CD8-positive, alpha-beta memory T cell (primary cell): ENCODE measurements around the gene TREML4. TPM values are rescaled to one million over a fixed set of nuclear protein-coding genes. Genes with fewer than 3 reads are reported as not detected.

Experiments used
- CTCF ChIA-PET: fragments of 350-600 bp; sonication (Branson Sonifier 250); formaldehyde crosslinking; loops from one replicate; lab custom pipeline; 2021; ENCODE audit warnings: antibody characterized with exemption; lab: Charles Lee
- POLR2A ChIA-PET: fragments of 350-600 bp; sonication (Branson Sonifier 250); formaldehyde crosslinking; loops from one replicate; lab custom pipeline; 2021; ENCODE audit warnings: antibody characterized with exemption; lab: Charles Lee
- DNase-seq, 5 donors: peaks; one replicate each; pipeline versions ENCODE4 v3.0.0 to v3.0.0-alpha.2; 2020 to 2022; ENCODE audit warnings: mixed read lengths in 1 of 5
- H3K27ac ChIP-seq: one replicate; pipeline ENCODE4 v1.7.0; 2013; ENCODE audit warnings: low read depth, mild to moderate bottlenecking, low read length, moderate library complexity
- H3K27me3 ChIP-seq: 2 replicates; pipeline ENCODE4 v1.7.0; 2013; ENCODE audit warnings: low read length, mild to moderate bottlenecking; ENCODE audit not compliant: insufficient read depth, poor library complexity, severe bottlenecking
- H3K36me3 ChIP-seq: 2 replicates; pipeline ENCODE4 v1.7.0; 2013; ENCODE audit warnings: mild to moderate bottlenecking, low read length, moderate library complexity; ENCODE audit not compliant: insufficient read depth
- H3K4me1 ChIP-seq: 2 replicates; pipeline ENCODE4 v1.7.0; 2013; ENCODE audit warnings: mild to moderate bottlenecking, low read length, moderate library complexity; ENCODE audit not compliant: insufficient read depth
- H3K4me3 ChIP-seq: 2 replicates; pipeline ENCODE4 v1.7.0; 2013; ENCODE audit warnings: mild to moderate bottlenecking, low read length
- H3K9me3 ChIP-seq: 2 replicates; pipeline ENCODE4 v1.7.0; 2013; ENCODE audit warnings: mild to moderate bottlenecking, low read length
- H3K27ac Mint-ChIP-seq, 8 donors: one replicate each; pipeline ENCODE4 v1.8.0; 2020 to 2021; ENCODE audit warnings: mixed read lengths in 8 of 8, mild to moderate bottlenecking in 6 of 8, inconsistent platforms in 3 of 8, moderate library complexity in 3 of 8
- H3K27me3 Mint-ChIP-seq, 2 donors: one replicate each; pipeline ENCODE4 v1.8.0; 2020 to 2021; ENCODE audit warnings: mixed read lengths in 2 of 2, mild to moderate bottlenecking in 1 of 2, moderate library complexity in 1 of 2
- H3K36me3 Mint-ChIP-seq, 3 donors: one replicate each; pipeline ENCODE4 v1.8.0; 2020 to 2021; ENCODE audit warnings: mixed read lengths in 3 of 3, inconsistent platforms in 1 of 3, mild to moderate bottlenecking in 1 of 3
- H3K4me1 Mint-ChIP-seq, 3 donors: one replicate each; pipeline ENCODE4 v1.8.0; 2020 to 2021; ENCODE audit warnings: mixed read lengths in 3 of 3, inconsistent platforms in 1 of 3, mild to moderate bottlenecking in 1 of 3
- H3K4me3 Mint-ChIP-seq, 7 donors: one replicate each; pipeline ENCODE4 v1.8.0; 2020 to 2021; ENCODE audit warnings: mixed read lengths in 7 of 7, mild to moderate bottlenecking in 6 of 7, moderate library complexity in 4 of 7, inconsistent platforms in 2 of 7
- H3K9me3 Mint-ChIP-seq, 5 donors: one replicate each; pipeline ENCODE4 v1.8.0; 2020 to 2022; ENCODE audit warnings: mixed read lengths in 5 of 5, mild to moderate bottlenecking in 3 of 5, moderate library complexity in 2 of 5, inconsistent platforms in 1 of 5
- polyA plus RNA-seq: library from polyadenylated mRNA; unstranded; fragments of 300-500 nt; fragmentation: Illumina TruSeq; gene quantifications from one replicate; pipeline ENCODE4 v1.2.3, GENCODE V29; 2021
- total RNA-seq, 2 experiments: library from RNA; stranded (reverse); gene quantifications; one replicate each; pipeline ENCODE4 v1.2.3, GENCODE V29; 2021

Gene TREML4
- total and polyA plus RNA-seq, 3 experiments from 2014 or later = not detected

- DNase-seq = no peak
- Mint-ChIP-seq H3K4me3 (no peak overlapping the region), H3K4me1 (peaks cover 0 to 6% (median 0%) of the 10 kb centered on the region in 3 donors), H3K36me3 (peaks cover 0 to 40% (median 0%) of the 10 kb centered on the region in 3 donors), H3K9me3 (peaks cover 27 to 46% (median 34%) of the 10 kb centered on the region in 5 donors), H3K27me3 (peaks cover 13 to 33% of the 10 kb centered on the region in 2 donors), H3K27ac (no peak overlapping the region)
- POLR2A ChIA-PET = no interaction called here
- Histone ChIP-seq H3K27ac (no peak overlapping the region), H3K9me3 (peaks cover 1% of the 10 kb centered on the region), H3K27me3 (no peaks in the 10 kb centered on the region), H3K4me3 (no peak overlapping the region), H3K36me3 (no peaks in the 10 kb centered on the region), H3K4me1 (no peaks in the 10 kb centered on the region)
- CTCF ChIA-PET = no interaction called here
Observed at GRCh38 chr6:41258196-41258493, 30.0 kb downstream of the TREML4 start.

GRCh38 chr6:41262401-41262800 lies 34.3 kb downstream of the TREML4 start:
- CTCF ChIA-PET = no interaction called here
- H3K4me1 ChIP-seq = no peaks in the 10 kb centered on the region
- H3K4me3 ChIP-seq = no peak overlapping the region
- Mint-ChIP-seq H3K4me3 (no peak overlapping the region), H3K36me3 (peaks cover 0 to 43% (median 0%) of the 10 kb centered on the region in 3 donors), H3K27me3 (peaks cover 11 to 23% of the 10 kb centered on the region in 2 donors), H3K4me1 (no peaks in the 10 kb centered on the region), H3K27ac (no peak overlapping the region), H3K9me3 (peaks cover 34 to 53% (median 41%) of the 10 kb centered on the region in 5 donors)
- no peaks in the 10 kb centered on the region for H3K27me3 ChIP-seq
- POLR2A ChIA-PET = no interaction called here
- H3K9me3 ChIP-seq = peaks cover 8% of the 10 kb centered on the region
- no peaks in the 10 kb centered on the region for H3K36me3 ChIP-seq
- no peak overlapping the region for H3K27ac ChIP-seq
- no peak for DNase-seq

GRCh38 chr6:41263267-41263666 lies 35.1 kb downstream of the TREML4 start:
- no peak overlapping the region for H3K4me3 ChIP-seq
- H3K9me3 Mint-ChIP-seq = peaks cover 34 to 53% (median 41%) of the 10 kb centered on the region in 5 donors
- H3K36me3 ChIP-seq = no peaks in the 10 kb centered on the region
- H3K27ac ChIP-seq = no peak overlapping the region
- H3K27ac Mint-ChIP-seq = no peak overlapping the region
- peaks cover 8% of the 10 kb centered on the region for H3K9me3 ChIP-seq
- ChIA-PET POLR2A (no interaction called here), CTCF (no interaction called here)
- no peaks in the 10 kb centered on the region for H3K4me1 Mint-ChIP-seq
- H3K27me3 ChIP-seq = no peaks in the 10 kb centered on the region
- H3K4me1 ChIP-seq = no peaks in the 10 kb centered on the region
- no peak overlapping the region for H3K4me3 Mint-ChIP-seq
- H3K27me3 Mint-ChIP-seq = peaks cover 5 to 23% of the 10 kb centered on the region in 2 donors
- DNase-seq = no peak
- H3K36me3 Mint-ChIP-seq = peaks cover 0 to 43% (median 0%) of the 10 kb centered on the region in 3 donors

- ChIA-PET CTCF (no interaction called here), POLR2A (no interaction called here)
- Histone ChIP-seq H3K36me3 (no peaks in the 10 kb centered on the region), H3K4me3 (no peak overlapping the region), H3K9me3 (peaks cover 8% of the 10 kb centered on the region), H3K27me3 (no peaks in the 10 kb centered on the region), H3K4me1 (no peaks in the 10 kb centered on the region), H3K27ac (no peak overlapping the region)
- no peak overlapping the region for H3K4me3 Mint-ChIP-seq
- H3K9me3 Mint-ChIP-seq = peaks cover 19 to 22% (median 20%) of the 10 kb centered on the region in 5 donors
- peaks cover 3 to 5% of the 10 kb centered on the region in 2 donors for H3K27me3 Mint-ChIP-seq
- peaks cover 0 to 19% (median 0%) of the 10 kb centered on the region in 3 donors for H3K36me3 Mint-ChIP-seq
- H3K4me1 Mint-ChIP-seq = no peaks in the 10 kb centered on the region
- no peak for DNase-seq
- H3K27ac Mint-ChIP-seq = no peak overlapping the region
Observed at GRCh38 chr6:41266541-41266940, 38.4 kb downstream of the TREML4 start.

GRCh38 chr6:41268478-41268877 lies 40.3 kb downstream of the TREML4 start:
- CTCF ChIA-PET = interaction anchor here (1.6 kb wide), 1 partner anchor 10 kb away, joined by 7 read pairs; no protein-coding TSS in a partner anchor
- no peaks in the 10 kb centered on the region for H3K36me3 ChIP-seq
- H3K27ac Mint-ChIP-seq = no peak overlapping the region

GRCh38 chr6:41269166-41269565 lies 41.0 kb downstream of the TREML4 start:
- H3K4me3 ChIP-seq = no peak overlapping the region
- peaks cover 9% of the 10 kb centered on the region for H3K4me1 ChIP-seq
- H3K36me3 Mint-ChIP-seq = no peaks in the 10 kb centered on the region
- no peaks in the 10 kb centered on the region for H3K27me3 ChIP-seq
- H3K27ac Mint-ChIP-seq = no peak overlapping the region
- H3K27me3 Mint-ChIP-seq = peaks cover 0 to 2% of the 10 kb centered on the region in 2 donors
- no peak for DNase-seq
- H3K4me3 Mint-ChIP-seq = no peak overlapping the region
- no peaks in the 10 kb centered on the region for H3K9me3 ChIP-seq
- CTCF ChIA-PET = interaction anchor here (1.6 kb wide), 1 partner anchor 9 kb away, joined by 7 read pairs; no protein-coding TSS in a partner anchor
- H3K4me1 Mint-ChIP-seq = peaks cover 0 to 3% (median 2%) of the 10 kb centered on the region in 3 donors
- H3K36me3 ChIP-seq = no peaks in the 10 kb centered on the region
- no peak overlapping the region for H3K27ac ChIP-seq
- no peaks in the 10 kb centered on the region for H3K9me3 Mint-ChIP-seq
- POLR2A ChIA-PET = no interaction called here

More at GRCh38 chr6:41268478-41268877, 40.3 kb downstream of the TREML4 start:
- Mint-ChIP-seq H3K36me3 (peaks cover 0 to 4% (median 0%) of the 10 kb centered on the region in 3 donors), H3K4me3 (no peak overlapping the region), H3K27me3 (peaks cover 0 to 1% of the 10 kb centered on the region in 2 donors), H3K9me3 (peaks cover 4% of the 10 kb centered on the region in 5 donors), H3K4me1 (peaks cover 0 to 3% (median 2%) of the 10 kb centered on the region in 3 donors)
- Histone ChIP-seq H3K4me1 (peaks cover 9% of the 10 kb centered on the region), H3K27ac (no peak overlapping the region), H3K4me3 (no peak overlapping the region), H3K27me3 (no peaks in the 10 kb centered on the region), H3K9me3 (peaks cover 4% of the 10 kb centered on the region)
- POLR2A ChIA-PET = no interaction called here
- no peak for DNase-seq

GRCh38 chr6:41269716-41270115 lies 41.6 kb downstream of the TREML4 start:
- Mint-ChIP-seq H3K27me3 (peaks cover 0 to 2% of the 10 kb centered on the region in 2 donors), H3K27ac (peak overlapping the region in 1 of 8 donors; percentile 13), H3K4me1 (peaks cover 0 to 3% (median 2%) of the 10 kb centered on the region in 3 donors), H3K4me3 (no peak overlapping the region), H3K36me3 (no peaks in the 10 kb centered on the region), H3K9me3 (no peaks in the 10 kb centered on the region)
- DNase-seq = no peak
- ChIA-PET POLR2A (no interaction called here), CTCF (interaction anchor here (0.9 to 1.6 kb wide), 2 partner anchors 9 to 15 kb away, joined by 3 to 7 read pairs; no protein-coding TSS in a partner anchor)
- Histone ChIP-seq H3K4me1 (peaks cover 9% of the 10 kb centered on the region), H3K36me3 (no peaks in the 10 kb centered on the region), H3K27ac (no peak overlapping the region), H3K27me3 (no peaks in the 10 kb centered on the region), H3K4me3 (no peak overlapping the region), H3K9me3 (no peaks in the 10 kb centered on the region)

- ChIA-PET POLR2A (no interaction called here), CTCF (no interaction called here)
- Histone ChIP-seq H3K9me3 (no peaks in the 10 kb centered on the region), H3K27me3 (no peaks in the 10 kb centered on the region), H3K36me3 (no peaks in the 10 kb centered on the region), H3K4me1 (peaks cover 9% of the 10 kb centered on the region), H3K4me3 (no peak overlapping the region), H3K27ac (no peak overlapping the region)
- peaks cover 0 to 3% (median 2%) of the 10 kb centered on the region in 3 donors for H3K4me1 Mint-ChIP-seq
- no peak for DNase-seq
- peak overlapping the region in 3 of 8 donors; percentile 1 to 75 (median 60) for H3K27ac Mint-ChIP-seq
- no peaks in the 10 kb centered on the region for H3K9me3 Mint-ChIP-seq
- H3K4me3 Mint-ChIP-seq = no peak overlapping the region
- peaks cover 2 to 11% of the 10 kb centered on the region in 2 donors for H3K27me3 Mint-ChIP-seq
- H3K36me3 Mint-ChIP-seq = no peaks in the 10 kb centered on the region
Observed at GRCh38 chr6:41271901-41272395, 43.8 kb downstream of the TREML4 start.
